ENCODE results near the gene ADAM33.

GRCh38 chr20:3693376-3693775 is 11.6 kb upstream of the ADAM33 start:
- TF ChIP-seq EZH2 (IDR thresholded peaks at IDR 0.05; ENCODE audit: low read depth) = no peak
- no peak for TF ChIP-seq CTCF (conservative IDR thresholded peaks at IDR 0.05)
